Gastrocnemius medialis (tissue), 4 donors: ENCODE measurements around the gene USP14. TPM values are rescaled to one million over a fixed set of nuclear protein-coding genes. Genes with fewer than 3 reads are reported as not detected.

Experiments
- ATAC-seq, 2 donors: fragments of 150-250 bp; one replicate each; pipeline ENCODE4 v1.9.1; 2016
- DNase-seq, 2 donors: peaks; one replicate each; pipeline ENCODE4 v3.0.0-alpha.2; 2019
- H3K27ac ChIP-seq, 4 donors: fragments of 200-600 bp; sonication (generic); 1 replicate in 1 of 4; 2 replicates in 3 of 4; pipeline ENCODE4 v1.5.1; 2016 to 2018; ENCODE audit warnings: mild to moderate bottlenecking in 2 of 4, moderate library complexity in 1 of 4
- H3K27me3 ChIP-seq, 3 donors: fragments of 200-600 bp; sonication (generic) in 2 of 3; 1 replicate in 1 of 3; 2 replicates in 2 of 3; pipeline versions ENCODE4 v1.5.1 to v1.6.0; 2016 to 2019; ENCODE audit warnings: mild to moderate bottlenecking in 1 of 3, moderate library complexity in 1 of 3
- H3K36me3 ChIP-seq, 2 donors: fragments of 200-600 bp; sonication (generic) in 1 of 2; one replicate each; pipeline ENCODE4 v1.5.1; 2017 to 2018
- H3K4me1 ChIP-seq, 2 donors: fragments of 200-600 bp; sonication (generic) in 1 of 2; one replicate each; pipeline ENCODE4 v1.5.1; 2016 to 2017; ENCODE audit warnings: mild to moderate bottlenecking in 2 of 2
- H3K4me3 ChIP-seq, 4 donors: fragments of 200-600 bp; sonication (generic) in 3 of 4; 1 replicate in 1 of 4; 2 replicates in 3 of 4; pipeline ENCODE4 v1.5.1; 2016 to 2019; ENCODE audit warnings: mild to moderate bottlenecking in 2 of 4
- H3K9me3 ChIP-seq, 3 donors: fragments of 200-600 bp; sonication (generic) in 2 of 3; 1 replicate in 1 of 3; 2 replicates in 2 of 3; pipeline ENCODE4 v1.5.1; 2016 to 2019
- POLR2A ChIP-seq, 2 donors: fragments of 450-650 bp; IDR thresholded peaks; one replicate each; pipeline ENCODE4 v1.6.1; 2017; ENCODE audit warnings: antibody characterized with exemption in 2 of 2, mild to moderate bottlenecking in 2 of 2, moderate library complexity in 2 of 2
- in situ Hi-C, 4 donors: fragments of 200-750 bp; cut with MboI; loops; one replicate each; pipeline versions ENCODE4 v1.15.0 to v1.8.0; 2017; ENCODE audit warnings: low sequenced_read_pairs in 4 of 4
- intact Hi-C: fragments of 100-400 bp; cut with DNase I; formaldehyde crosslinking; loops from one replicate; pipeline ENCODE4 v1.15.1; 2023; ENCODE audit warnings: low total_unique reads
- microRNA-seq, 2 donors: library from miRNA; unstranded; fragments of <30 nt; microRNA quantifications; one replicate each; pipeline ENCODE4, GENCODE V29; 2016; ENCODE audit warnings: borderline replicate concordance in 2 of 2
- total RNA-seq, 4 donors: library from RNA; depleted of rRNA; stranded (reverse); fragments of >200 nt; gene quantifications; one replicate each; pipeline versions ENCODE4 v1.1.0 to v1.2.3, GENCODE V29; 2016
- TF ChIP-seq, protein P1 (sequence below), 5 experiments: fragments of 450-650 bp in 3 of 5; fragments of 200-600 bp in 2 of 5; sonication (generic) in 2 of 5; IDR thresholded peaks in 4 of 5; conservative IDR thresholded peaks in 1 of 5; 1 replicate in 4 of 5; 2 replicates in 1 of 5; pipeline ENCODE4 v1.5.1; 2016 to 2019; ENCODE audit warnings: antibody characterized with exemption in 5 of 5, mild to moderate bottlenecking in 3 of 5, moderate library complexity in 3 of 5

USP14 gene
- total RNA-seq, 4 donors from 2014 or later, result 23.6 to 48.7 (median 42.2) TPM

DNA sequence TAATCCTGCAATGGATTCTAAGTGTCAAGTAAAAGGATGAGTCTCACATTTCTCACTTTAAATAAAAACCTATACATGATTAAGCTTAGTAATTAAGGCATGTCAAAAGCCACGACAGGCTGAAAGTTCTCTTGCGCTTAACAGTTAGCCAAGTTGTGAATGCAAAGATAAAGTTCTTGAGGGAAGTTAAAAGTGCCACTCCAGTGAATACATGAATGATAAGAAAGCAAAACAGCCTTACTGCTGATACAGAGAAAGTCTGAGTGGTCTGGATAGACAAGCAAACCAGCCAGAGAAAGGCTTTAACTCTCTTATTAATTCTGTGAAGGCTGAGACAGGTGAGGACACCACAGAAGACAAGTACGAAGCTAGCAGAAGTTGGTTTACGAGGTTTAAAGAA, 96.8 kb downstream of the USP14 start:
- H3K27me3 ChIP-seq, result no peaks in the 10 kb centered on the region
- DNase-seq, result no peak
- in situ Hi-C loops (no loop called here), intact Hi-C loops (no loop called here)
- H3K27ac ChIP-seq, result no peak overlapping the region
- TF ChIP-seq, protein P1, sequence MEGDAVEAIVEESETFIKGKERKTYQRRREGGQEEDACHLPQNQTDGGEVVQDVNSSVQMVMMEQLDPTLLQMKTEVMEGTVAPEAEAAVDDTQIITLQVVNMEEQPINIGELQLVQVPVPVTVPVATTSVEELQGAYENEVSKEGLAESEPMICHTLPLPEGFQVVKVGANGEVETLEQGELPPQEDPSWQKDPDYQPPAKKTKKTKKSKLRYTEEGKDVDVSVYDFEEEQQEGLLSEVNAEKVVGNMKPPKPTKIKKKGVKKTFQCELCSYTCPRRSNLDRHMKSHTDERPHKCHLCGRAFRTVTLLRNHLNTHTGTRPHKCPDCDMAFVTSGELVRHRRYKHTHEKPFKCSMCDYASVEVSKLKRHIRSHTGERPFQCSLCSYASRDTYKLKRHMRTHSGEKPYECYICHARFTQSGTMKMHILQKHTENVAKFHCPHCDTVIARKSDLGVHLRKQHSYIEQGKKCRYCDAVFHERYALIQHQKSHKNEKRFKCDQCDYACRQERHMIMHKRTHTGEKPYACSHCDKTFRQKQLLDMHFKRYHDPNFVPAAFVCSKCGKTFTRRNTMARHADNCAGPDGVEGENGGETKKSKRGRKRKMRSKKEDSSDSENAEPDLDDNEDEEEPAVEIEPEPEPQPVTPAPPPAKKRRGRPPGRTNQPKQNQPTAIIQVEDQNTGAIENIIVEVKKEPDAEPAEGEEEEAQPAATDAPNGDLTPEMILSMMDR (IDR thresholded peaks at IDR 0.05 in 4 of 5, conservative IDR thresholded peaks at IDR 0.05 in 1 of 5), result no peak
- no peak for TF ChIP-seq POLR2A (IDR thresholded peaks at IDR 0.05)
- no peaks in the 10 kb centered on the region for H3K9me3 ChIP-seq
- ATAC-seq, result no peak
- H3K4me1 ChIP-seq, result no peaks in the 10 kb centered on the region
- no peak overlapping the region for H3K4me3 ChIP-seq
- peaks cover 12 to 87% of the 10 kb centered on the region in 2 donors for H3K36me3 ChIP-seq

DNA sequence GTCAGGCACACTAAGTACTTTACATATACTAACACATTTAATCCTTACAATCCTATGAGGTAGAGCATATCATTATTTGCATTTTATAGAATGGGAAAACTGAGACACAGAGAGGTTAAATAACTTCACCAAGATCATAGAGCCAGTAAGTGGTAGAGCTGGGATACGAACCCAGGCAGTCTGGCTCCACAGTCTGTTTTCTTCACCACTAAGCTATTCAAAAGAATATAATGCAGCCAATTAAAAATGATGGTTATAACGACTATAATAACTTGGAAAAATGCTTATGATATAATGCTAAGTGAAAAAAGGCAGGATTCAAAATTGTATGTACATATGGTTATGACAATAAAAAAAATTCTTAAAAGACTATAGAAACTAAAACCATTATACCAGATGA, 102.2 kb downstream of the USP14 start:
- H3K4me1 ChIP-seq, result no peaks in the 10 kb centered on the region
- no peaks in the 10 kb centered on the region for H3K27me3 ChIP-seq
- no peak for ATAC-seq
- TF ChIP-seq, protein P1 (IDR thresholded peaks at IDR 0.05 in 4 of 5, conservative IDR thresholded peaks at IDR 0.05 in 1 of 5), result no peak
- no peak for TF ChIP-seq POLR2A (IDR thresholded peaks at IDR 0.05)
- H3K36me3 ChIP-seq, result peaks cover 4 to 80% of the 10 kb centered on the region in 2 donors
- H3K27ac ChIP-seq, result no peak overlapping the region
- H3K9me3 ChIP-seq, result no peaks in the 10 kb centered on the region
- intact Hi-C loops, result loop anchor here (5.0 kb wide), 1 partner anchor 33 kb away; no protein-coding TSS in a partner anchor
- H3K4me3 ChIP-seq, result no peak overlapping the region
- no peak for DNase-seq
- in situ Hi-C loops, result no loop called here

DNA sequence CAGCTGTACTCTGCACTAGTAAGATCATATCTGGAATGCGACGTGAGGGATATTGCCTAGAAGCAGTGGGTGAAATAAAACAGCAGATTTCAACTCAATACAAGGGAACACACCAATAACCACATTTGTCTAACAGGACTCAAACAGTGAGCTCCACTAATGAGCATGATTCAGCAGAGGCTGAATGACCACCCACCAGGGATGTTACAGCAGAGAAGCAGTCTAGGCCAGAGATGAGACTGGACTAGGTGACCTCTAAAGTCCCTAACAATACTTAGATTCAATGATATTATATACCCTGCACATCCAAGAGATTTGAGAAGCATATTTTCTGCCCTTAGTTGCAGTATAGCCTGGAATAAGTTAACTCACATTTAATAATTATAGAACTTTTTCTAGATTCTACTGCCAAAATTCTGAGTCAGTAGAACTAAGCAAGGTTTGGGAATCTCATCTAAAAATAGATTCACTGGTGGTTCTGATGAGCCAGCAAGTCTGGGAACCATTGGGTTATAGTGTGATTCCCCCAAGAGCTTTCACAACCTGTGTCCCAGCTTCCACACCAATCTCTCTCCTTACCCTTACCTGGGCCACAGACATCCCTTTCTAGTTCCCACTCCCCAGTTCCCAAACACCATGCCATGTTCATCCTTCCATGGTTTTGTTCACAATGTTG, 103.2 kb downstream of the USP14 start:
- H3K9me3 ChIP-seq, result no peaks in the 10 kb centered on the region
- peaks cover 0 to 8% of the 10 kb centered on the region in 2 donors for H3K4me1 ChIP-seq
- in situ Hi-C loops (no loop called here), intact Hi-C loops (loop anchor here (5.0 kb wide), 1 partner anchor 34 kb away; no protein-coding TSS in a partner anchor)
- ATAC-seq (no peak), DNase-seq (no peak)
- H3K27ac ChIP-seq, result no peak overlapping the region
- no peak overlapping the region for H3K4me3 ChIP-seq
- H3K27me3 ChIP-seq, result no peaks in the 10 kb centered on the region
- no peak for TF ChIP-seq POLR2A (IDR thresholded peaks at IDR 0.05)
- TF ChIP-seq, protein P1 (IDR thresholded peaks at IDR 0.05 in 4 of 5, conservative IDR thresholded peaks at IDR 0.05 in 1 of 5), result no peak
- H3K36me3 ChIP-seq, result peaks cover 4 to 71% of the 10 kb centered on the region in 2 donors

Small RNA genes within 50 kb of the gene (microRNA-seq; reads per million reads assigned to microRNA genes)
- 0 reads per million in 2 donors for gene MIR8078

Other genes with a start within 250 kb of the USP14 start
- not detected for gene TUBB8B, start 108.9 kb upstream of the USP14 start, total RNA-seq
- 10 to 100 TPM in 3 of 4 donors, 1 to 10 TPM in 1; 6.4 to 19.4 (median 16.9) TPM for gene THOC1, start 109.5 kb downstream of the USP14 start, total RNA-seq